Measurements from ENCODE around the gene PAM16. TPM values are rescaled to one million over a fixed set of nuclear protein-coding genes. Genes with fewer than 3 reads are reported as not detected.

The PAM16 gene
- total and polyA plus RNA-seq, 2 of the 8 experiments (the other 6 are each of a cell fraction or from before 2014, with no cell fraction given), result 78.3 to 198 TPM

DNA sequence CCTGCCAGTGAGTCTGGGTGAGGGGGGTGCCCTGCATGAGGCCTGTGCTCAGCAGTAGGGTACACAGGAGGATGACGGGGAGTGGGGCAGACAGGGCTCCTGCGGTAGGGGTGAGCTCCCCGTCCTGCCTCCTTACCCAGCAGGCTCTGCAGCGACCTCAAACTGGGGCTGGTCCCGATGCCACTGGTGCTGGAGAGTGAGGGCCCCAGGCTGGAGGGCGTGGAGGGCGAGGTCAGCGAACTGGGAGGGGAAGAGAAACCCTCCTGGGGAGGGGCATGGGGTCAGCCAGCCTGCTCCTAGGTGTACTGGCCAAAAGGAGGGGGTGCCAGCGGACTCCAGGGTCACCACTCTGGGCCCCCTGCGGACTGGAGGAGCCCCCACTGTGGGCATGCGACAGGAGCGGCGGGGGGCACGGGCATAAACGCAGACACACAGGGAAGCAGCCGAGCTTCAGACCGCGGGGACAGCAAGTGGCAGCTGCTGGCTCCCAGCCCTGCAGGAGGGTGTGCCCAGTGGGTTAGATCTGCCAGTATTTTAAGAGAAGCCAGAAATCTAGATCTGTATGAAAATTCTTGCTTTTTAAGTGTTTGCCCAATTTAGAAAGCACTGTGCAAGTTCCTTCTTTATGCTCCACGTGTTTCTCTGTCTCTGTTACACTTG is 11.5 kb upstream of the PAM16 start (continued):
- TF ChIP-seq, protein P1, sequence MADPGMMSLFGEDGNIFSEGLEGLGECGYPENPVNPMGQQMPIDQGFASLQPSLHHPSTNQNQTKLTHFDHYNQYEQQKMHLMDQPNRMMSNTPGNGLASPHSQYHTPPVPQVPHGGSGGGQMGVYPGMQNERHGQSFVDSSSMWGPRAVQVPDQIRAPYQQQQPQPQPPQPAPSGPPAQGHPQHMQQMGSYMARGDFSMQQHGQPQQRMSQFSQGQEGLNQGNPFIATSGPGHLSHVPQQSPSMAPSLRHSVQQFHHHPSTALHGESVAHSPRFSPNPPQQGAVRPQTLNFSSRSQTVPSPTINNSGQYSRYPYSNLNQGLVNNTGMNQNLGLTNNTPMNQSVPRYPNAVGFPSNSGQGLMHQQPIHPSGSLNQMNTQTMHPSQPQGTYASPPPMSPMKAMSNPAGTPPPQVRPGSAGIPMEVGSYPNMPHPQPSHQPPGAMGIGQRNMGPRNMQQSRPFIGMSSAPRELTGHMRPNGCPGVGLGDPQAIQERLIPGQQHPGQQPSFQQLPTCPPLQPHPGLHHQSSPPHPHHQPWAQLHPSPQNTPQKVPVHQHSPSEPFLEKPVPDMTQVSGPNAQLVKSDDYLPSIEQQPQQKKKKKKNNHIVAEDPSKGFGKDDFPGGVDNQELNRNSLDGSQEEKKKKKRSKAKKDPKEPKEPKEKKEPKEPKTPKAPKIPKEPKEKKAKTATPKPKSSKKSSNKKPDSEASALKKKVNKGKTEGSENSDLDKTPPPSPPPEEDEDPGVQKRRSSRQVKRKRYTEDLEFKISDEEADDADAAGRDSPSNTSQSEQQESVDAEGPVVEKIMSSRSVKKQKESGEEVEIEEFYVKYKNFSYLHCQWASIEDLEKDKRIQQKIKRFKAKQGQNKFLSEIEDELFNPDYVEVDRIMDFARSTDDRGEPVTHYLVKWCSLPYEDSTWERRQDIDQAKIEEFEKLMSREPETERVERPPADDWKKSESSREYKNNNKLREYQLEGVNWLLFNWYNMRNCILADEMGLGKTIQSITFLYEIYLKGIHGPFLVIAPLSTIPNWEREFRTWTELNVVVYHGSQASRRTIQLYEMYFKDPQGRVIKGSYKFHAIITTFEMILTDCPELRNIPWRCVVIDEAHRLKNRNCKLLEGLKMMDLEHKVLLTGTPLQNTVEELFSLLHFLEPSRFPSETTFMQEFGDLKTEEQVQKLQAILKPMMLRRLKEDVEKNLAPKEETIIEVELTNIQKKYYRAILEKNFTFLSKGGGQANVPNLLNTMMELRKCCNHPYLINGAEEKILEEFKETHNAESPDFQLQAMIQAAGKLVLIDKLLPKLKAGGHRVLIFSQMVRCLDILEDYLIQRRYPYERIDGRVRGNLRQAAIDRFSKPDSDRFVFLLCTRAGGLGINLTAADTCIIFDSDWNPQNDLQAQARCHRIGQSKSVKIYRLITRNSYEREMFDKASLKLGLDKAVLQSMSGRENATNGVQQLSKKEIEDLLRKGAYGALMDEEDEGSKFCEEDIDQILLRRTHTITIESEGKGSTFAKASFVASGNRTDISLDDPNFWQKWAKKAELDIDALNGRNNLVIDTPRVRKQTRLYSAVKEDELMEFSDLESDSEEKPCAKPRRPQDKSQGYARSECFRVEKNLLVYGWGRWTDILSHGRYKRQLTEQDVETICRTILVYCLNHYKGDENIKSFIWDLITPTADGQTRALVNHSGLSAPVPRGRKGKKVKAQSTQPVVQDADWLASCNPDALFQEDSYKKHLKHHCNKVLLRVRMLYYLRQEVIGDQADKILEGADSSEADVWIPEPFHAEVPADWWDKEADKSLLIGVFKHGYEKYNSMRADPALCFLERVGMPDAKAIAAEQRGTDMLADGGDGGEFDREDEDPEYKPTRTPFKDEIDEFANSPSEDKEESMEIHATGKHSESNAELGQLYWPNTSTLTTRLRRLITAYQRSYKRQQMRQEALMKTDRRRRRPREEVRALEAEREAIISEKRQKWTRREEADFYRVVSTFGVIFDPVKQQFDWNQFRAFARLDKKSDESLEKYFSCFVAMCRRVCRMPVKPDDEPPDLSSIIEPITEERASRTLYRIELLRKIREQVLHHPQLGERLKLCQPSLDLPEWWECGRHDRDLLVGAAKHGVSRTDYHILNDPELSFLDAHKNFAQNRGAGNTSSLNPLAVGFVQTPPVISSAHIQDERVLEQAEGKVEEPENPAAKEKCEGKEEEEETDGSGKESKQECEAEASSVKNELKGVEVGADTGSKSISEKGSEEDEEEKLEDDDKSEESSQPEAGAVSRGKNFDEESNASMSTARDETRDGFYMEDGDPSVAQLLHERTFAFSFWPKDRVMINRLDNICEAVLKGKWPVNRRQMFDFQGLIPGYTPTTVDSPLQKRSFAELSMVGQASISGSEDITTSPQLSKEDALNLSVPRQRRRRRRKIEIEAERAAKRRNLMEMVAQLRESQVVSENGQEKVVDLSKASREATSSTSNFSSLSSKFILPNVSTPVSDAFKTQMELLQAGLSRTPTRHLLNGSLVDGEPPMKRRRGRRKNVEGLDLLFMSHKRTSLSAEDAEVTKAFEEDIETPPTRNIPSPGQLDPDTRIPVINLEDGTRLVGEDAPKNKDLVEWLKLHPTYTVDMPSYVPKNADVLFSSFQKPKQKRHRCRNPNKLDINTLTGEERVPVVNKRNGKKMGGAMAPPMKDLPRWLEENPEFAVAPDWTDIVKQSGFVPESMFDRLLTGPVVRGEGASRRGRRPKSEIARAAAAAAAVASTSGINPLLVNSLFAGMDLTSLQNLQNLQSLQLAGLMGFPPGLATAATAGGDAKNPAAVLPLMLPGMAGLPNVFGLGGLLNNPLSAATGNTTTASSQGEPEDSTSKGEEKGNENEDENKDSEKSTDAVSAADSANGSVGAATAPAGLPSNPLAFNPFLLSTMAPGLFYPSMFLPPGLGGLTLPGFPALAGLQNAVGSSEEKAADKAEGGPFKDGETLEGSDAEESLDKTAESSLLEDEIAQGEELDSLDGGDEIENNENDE (IDR thresholded peaks at IDR 0.05; ENCODE audit: insufficient replicate concordance, low read length), result no peak
- no peak for TF ChIP-seq JUN (IDR thresholded peaks at IDR 0.05; ENCODE audit: low read depth, low read length)
- TF ChIP-seq SUZ12 (IDR thresholded peaks at IDR 0.05; ENCODE audit: low read length), result no peak
